HEK293 (cell line): Measurements from ENCODE around the gene DIABLO.

Experiments
- SALL2 ChIP-seq: fragments of 450-650 bp; formaldehyde crosslinking; IDR thresholded peaks from 2 replicates; pipeline ENCODE4 v1.5.0; 2017; ENCODE audit warnings: missing biosample characterization, mild to moderate bottlenecking, missing genetic modification characterization, borderline replicate concordance
- ZNF121 ChIP-seq: fragments of 450-650 bp; formaldehyde crosslinking; IDR thresholded peaks from 2 replicates; pipeline ENCODE4 v1.5.1; 2016; ENCODE audit warnings: missing biosample characterization, missing genetic modification characterization
- ZNF555 ChIP-seq: fragments of 450-650 bp; formaldehyde crosslinking; conservative IDR thresholded peaks from 2 replicates; pipeline ENCODE4 v1.5.1; 2017; ENCODE audit warnings: missing biosample characterization, mild to moderate bottlenecking, missing genetic modification characterization, inconsistent platforms
- TF ChIP-seq, protein P1 (sequence below): fragments of 450-650 bp; formaldehyde crosslinking; IDR thresholded peaks from 2 replicates; pipeline ENCODE4 v1.5.1; 2016; ENCODE audit warnings: missing biosample characterization, missing genetic modification characterization
- TF ChIP-seq, protein P2 (sequence below): fragments of 450-650 bp; formaldehyde crosslinking; IDR thresholded peaks from 2 replicates; pipeline ENCODE4 v1.5.1; 2016; ENCODE audit warnings: missing biosample characterization, missing genetic modification characterization

DNA sequence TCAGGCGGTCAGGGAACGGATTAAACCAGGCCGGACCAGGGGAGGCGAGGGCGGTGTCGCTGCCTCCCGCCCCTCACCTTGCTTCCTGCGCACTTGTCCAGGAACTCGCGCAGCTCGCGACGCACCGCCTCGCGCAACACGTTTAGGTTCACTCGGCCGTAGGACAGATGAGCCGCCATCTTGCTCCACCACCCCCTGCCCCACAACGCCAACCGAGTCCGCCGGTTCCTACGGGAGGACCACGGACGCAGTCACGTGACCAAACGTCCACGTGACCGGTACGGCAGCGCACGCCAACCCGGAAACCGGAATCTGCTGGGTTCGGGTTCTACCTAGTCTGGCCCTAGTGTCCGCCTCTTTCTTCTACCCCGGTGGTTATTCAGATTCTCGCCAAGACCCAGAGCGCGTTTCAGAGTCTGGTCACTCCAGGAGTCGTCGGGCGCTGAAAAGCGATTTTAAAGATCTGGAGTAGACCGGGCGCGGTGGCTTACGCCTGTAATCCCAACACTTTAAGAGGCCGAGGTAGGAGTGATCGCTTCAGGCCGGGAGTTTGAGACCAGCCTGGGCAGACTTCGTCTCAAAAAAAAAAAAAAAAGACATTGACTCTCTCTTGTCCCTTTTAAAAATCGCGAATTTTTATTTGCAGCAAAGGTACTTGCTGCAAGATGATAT, 40.5 kb upstream of the DIABLO start, which contains the start of gene VPS33A:
- peak; percentile 55; the same call in 1 of the 2 replicates for TF ChIP-seq ZNF121 (tag by site-specific recombination)
- TF ChIP-seq, protein P1, sequence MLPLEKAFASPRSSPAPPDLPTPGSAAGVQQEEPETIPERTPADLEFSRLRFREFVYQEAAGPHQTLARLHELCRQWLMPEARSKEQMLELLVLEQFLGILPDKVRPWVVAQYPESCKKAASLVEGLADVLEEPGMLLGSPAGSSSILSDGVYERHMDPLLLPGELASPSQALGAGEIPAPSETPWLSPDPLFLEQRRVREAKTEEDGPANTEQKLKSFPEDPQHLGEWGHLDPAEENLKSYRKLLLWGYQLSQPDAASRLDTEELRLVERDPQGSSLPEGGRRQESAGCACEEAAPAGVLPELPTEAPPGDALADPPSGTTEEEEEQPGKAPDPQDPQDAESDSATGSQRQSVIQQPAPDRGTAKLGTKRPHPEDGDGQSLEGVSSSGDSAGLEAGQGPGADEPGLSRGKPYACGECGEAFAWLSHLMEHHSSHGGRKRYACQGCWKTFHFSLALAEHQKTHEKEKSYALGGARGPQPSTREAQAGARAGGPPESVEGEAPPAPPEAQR (tag by site-specific recombination) = no peak
- TF ChIP-seq ZNF555 (tag by site-specific recombination) = no peak
- TF ChIP-seq, protein P2, sequence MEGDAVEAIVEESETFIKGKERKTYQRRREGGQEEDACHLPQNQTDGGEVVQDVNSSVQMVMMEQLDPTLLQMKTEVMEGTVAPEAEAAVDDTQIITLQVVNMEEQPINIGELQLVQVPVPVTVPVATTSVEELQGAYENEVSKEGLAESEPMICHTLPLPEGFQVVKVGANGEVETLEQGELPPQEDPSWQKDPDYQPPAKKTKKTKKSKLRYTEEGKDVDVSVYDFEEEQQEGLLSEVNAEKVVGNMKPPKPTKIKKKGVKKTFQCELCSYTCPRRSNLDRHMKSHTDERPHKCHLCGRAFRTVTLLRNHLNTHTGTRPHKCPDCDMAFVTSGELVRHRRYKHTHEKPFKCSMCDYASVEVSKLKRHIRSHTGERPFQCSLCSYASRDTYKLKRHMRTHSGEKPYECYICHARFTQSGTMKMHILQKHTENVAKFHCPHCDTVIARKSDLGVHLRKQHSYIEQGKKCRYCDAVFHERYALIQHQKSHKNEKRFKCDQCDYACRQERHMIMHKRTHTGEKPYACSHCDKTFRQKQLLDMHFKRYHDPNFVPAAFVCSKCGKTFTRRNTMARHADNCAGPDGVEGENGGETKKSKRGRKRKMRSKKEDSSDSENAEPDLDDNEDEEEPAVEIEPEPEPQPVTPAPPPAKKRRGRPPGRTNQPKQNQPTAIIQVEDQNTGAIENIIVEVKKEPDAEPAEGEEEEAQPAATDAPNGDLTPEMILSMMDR (tag by site-specific recombination) = peak; percentile 22; the same call in 1 of the 2 replicates
- no peak for TF ChIP-seq SALL2 (tag by site-specific recombination)
